GM12873 (cell line): ENCODE data around the gene FBXL13.

ENCODE experiments used
- TF ChIP-seq, protein P1 (sequence below): IDR thresholded peaks from 2 replicates; pipeline ENCODE4 v1.5.1; 2012; ENCODE audit warnings: low read depth, mild to moderate bottlenecking, moderate library complexity, low read length, control low read depth; ENCODE audit not compliant: insufficient read depth; ENCODE audit errors: missing control alignments

The FBXL13 gene

DNA sequence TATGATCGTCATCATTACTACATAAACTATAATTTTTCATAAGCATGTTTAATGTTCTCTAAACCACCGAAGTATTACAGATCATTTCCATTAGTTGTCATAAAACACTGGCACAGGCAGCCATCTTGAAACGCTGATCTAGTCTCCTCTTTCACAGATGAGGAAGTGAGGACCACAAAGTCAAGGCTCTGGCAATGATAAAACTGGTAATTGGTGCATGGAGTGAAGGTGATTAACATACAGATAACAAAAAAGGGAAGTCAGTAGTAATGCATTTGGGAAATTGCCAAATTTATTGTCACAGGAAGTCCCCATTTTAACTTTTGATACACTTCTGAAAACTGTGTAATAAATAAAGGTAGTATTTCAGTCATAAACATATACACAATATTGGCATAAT lies 49.3 kb downstream of the FBXL13 start:
- TF ChIP-seq, protein P1, sequence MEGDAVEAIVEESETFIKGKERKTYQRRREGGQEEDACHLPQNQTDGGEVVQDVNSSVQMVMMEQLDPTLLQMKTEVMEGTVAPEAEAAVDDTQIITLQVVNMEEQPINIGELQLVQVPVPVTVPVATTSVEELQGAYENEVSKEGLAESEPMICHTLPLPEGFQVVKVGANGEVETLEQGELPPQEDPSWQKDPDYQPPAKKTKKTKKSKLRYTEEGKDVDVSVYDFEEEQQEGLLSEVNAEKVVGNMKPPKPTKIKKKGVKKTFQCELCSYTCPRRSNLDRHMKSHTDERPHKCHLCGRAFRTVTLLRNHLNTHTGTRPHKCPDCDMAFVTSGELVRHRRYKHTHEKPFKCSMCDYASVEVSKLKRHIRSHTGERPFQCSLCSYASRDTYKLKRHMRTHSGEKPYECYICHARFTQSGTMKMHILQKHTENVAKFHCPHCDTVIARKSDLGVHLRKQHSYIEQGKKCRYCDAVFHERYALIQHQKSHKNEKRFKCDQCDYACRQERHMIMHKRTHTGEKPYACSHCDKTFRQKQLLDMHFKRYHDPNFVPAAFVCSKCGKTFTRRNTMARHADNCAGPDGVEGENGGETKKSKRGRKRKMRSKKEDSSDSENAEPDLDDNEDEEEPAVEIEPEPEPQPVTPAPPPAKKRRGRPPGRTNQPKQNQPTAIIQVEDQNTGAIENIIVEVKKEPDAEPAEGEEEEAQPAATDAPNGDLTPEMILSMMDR = no peak

DNA sequence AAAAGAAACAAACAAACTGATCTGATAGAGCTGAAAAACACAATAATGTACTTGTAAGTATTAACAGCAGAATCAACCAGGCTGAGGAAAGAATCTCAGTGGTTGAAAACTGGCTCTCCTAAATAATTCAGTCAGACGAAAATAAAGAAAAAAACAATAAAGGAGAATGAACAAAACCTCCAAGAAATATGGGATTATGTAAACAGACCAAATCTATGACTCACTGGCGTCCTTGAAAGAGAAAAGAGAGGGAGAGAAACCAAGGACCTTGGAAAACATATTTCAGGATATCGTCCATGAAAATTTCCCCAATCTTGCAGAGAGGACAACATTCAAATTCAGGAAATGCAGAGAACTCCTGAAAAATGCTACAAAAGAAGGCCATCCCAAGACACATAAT lies 62.9 kb downstream of the FBXL13 start:
- TF ChIP-seq, protein P1 = no peak

DNA sequence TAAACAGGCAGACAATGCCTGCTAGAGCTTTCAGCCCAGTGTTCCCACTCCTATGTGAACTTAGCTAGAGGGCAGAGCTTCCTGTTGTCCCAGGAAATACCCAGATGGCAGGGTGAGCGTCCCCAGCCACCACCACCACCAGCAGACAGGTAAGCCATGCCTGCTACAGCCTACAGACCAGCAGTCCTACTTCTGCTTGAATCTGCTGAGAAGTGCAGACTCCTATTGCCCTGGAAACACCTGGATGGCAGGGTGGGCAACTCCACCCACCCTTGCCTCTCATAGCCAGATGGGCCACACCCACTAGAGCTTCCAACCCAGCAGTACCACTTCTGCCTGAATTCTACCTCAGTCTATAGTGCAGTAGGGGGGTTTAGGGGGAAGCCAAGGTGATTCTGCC lies 64.4 kb downstream of the FBXL13 start:
- TF ChIP-seq, protein P1 = no peak

DNA sequence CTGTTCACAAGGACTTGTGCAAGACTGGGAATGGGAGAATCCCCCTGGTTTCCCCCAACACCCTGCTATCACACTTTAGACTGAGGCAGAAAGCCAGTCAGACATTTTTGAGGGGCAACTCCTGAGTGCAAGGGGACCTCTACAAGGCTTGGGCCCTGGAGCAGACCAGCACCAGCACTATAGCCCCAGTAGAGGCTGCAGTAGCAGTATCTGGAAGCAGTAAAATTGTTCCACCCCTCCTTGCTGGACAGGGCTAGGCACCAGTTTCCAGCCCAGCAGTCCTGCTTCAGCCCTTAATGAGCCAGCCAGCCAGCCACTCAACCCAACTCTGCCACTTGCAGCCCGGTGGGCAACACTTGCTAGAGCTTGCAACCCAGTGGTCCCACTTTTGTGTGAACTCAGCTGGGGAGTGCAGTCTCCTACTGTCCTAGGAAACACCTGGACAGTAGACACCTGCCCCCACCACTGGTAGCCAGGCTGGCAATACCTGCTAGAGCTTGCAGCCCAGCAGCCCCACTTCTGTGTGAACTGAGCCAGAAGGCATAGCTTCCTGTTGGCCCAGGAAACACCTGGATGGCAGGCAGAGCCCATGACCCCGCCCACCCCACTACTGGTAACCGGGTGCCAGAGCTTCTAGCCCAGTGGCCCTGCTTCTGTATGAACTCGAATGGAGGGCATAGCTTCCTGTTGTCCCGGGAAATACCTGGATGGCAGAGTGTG lies 65.0 kb downstream of the FBXL13 start:
- TF ChIP-seq, protein P1 = no peak

DNA sequence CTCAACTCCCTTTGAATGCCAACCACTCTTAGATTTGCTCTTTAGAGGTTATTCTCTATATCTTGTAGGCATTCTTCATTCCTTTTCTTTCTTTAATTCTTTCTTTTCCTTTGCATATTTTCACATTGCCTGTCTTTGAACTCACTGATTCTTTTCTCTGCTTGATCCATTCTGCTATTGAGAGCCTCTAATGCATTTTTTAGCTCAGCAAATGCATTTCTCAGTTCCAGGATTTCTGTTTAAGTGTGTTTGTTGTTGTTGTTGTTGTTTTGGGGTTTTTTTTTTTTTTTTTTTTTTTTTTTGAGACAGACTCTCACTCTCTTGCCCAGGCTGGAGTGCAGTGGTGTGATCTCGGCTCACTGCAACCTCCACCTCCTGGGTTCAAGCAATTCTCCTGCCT lies 71.6 kb downstream of the FBXL13 start:
- TF ChIP-seq, protein P1 = no peak

DNA sequence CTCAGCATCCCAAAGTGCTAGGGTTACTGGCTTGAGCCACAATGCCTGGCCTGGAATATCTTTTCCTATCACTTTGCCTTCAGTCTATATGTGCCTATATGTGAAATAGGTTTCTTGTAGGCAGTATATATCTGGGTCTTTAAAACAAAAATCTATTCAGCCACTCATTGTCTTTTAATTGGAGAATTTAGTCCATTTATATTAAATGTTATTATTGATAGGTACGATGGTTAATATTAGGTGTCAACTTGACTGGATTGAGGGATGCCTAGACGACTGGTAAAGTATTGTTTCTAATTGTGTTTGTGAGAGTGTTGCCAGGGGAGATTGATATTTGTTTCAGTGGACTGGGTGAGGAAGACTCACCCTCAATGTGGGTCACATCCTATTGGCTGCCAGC lies 73.4 kb downstream of the FBXL13 start:
- TF ChIP-seq, protein P1 = no peak

DNA sequence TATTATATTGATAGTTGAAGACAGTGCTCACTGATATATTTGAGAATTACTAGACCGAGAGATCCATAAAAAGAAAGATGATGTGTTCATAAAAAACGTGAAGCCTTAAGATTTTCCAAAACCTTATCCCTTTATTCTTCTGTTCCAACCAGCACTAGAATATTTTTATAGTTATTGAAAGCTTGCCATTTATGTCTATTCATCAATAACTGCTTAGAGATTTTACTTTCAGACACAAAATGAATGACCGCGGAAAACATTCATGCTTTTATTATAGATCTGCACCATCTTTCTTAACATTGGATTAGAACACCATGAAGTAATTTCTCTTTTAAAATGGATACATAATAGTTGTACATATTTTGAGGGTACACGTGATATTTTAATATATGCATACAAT lies 77.6 kb downstream of the FBXL13 start:
- TF ChIP-seq, protein P1 = no peak
